ENCODE measurements around the gene SLC15A4. TPM values are rescaled to one million over a fixed set of nuclear protein-coding genes. Genes with fewer than 3 reads are reported as not detected.
"Not testable (repeated sequence)": the region's sequence is repeated elsewhere in the genome, so short reads cannot be mapped to it uniquely, and the experiment has no call there.

Gene SLC15A4
- polyA plus RNA-seq (ENCODE audit: insufficient read length) = 37.3 TPM
- long read RNA-seq, donor 1, transcript SLC15A4-201 (8 exons, 2,779 nt) = major isoform, 8 of 10 reads
- long read RNA-seq, donor 1, partial matches to known transcripts = 0 of 10 reads
- long read RNA-seq, donor 1, other reads (novel, unspliced or antisense) = 0 of 10 reads
- long read RNA-seq, donor 2, partial matches to known transcripts = 0 of 7 reads
- long read RNA-seq, donor 2, other reads (novel, unspliced or antisense) = 0 of 7 reads
- long read RNA-seq, donor 3, partial matches to known transcripts = 0 of 4 reads
- long read RNA-seq, donor 3, other reads (novel, unspliced or antisense) = 0 of 4 reads
- long read RNA-seq, donor 4 = 0 reads
- long read RNA-seq, donor 5, transcript SLC15A4-201 (8 exons, 2,779 nt) = major isoform, 8 of 12 reads
- long read RNA-seq, donor 5, partial matches to known transcripts = 0 of 12 reads
- long read RNA-seq, donor 5, other reads (novel, unspliced or antisense) = 0 of 12 reads
- long read RNA-seq, donor 6, transcript SLC15A4-201 (8 exons, 2,779 nt) = major isoform, 6 of 8 reads
- long read RNA-seq, donor 6, partial matches to known transcripts = 0 of 8 reads
- long read RNA-seq, donor 6, other reads (novel, unspliced or antisense) = 0 of 8 reads
- long read RNA-seq, donor 7, transcript SLC15A4-201 (8 exons, 2,779 nt) = major isoform, 7 of 15 reads
- long read RNA-seq, donor 7, partial matches to known transcripts = 0 of 15 reads
- long read RNA-seq, donor 7, other reads (novel, unspliced or antisense) = 0 of 15 reads
- long read RNA-seq, donor 8, transcript SLC15A4-201 (8 exons, 2,779 nt) = major isoform, 7 of 10 reads
- long read RNA-seq, donor 8, partial matches to known transcripts = 0 of 10 reads
- long read RNA-seq, donor 8, other reads (novel, unspliced or antisense) = 0 of 10 reads

GRCh38 chr12:128823916-128824839, at the start of gene SLC15A4:
Gene SLC15A4, minus strand, starts transcription at chr12:128823958. Its CDS starts 15 bp downstream, at chr12:128823943.
- DNase-seq = peak; percentile 93

- no peak for DNase-seq
These were observed 48.5 kb upstream of the SLC15A4 start for GRCh38 chr12:128872303-128872702.

- DNase-seq = no peak
These were observed 47.7 kb upstream of the SLC15A4 start for GRCh38 chr12:128871516-128871892.

- no peak for DNase-seq
These were observed 43.7 kb upstream of the SLC15A4 start for GRCh38 chr12:128867466-128867865.

GRCh38 chr12:128864516-128865186, 40.9 kb upstream of the SLC15A4 start:
- no peak for DNase-seq

GRCh38 chr12:128863957-128864356, 40.2 kb upstream of the SLC15A4 start:
- no peak for DNase-seq

GRCh38 chr12:128861226-128862016, 37.7 kb upstream of the SLC15A4 start:
- DNase-seq = no peak

GRCh38 chr12:128859311-128859710, 35.6 kb upstream of the SLC15A4 start:
- no peak for DNase-seq

- DNase-seq = no peak
These were observed 33.5 kb upstream of the SLC15A4 start for GRCh38 chr12:128857133-128857763.

- no peak for DNase-seq
These were observed 33.0 kb upstream of the SLC15A4 start for GRCh38 chr12:128856791-128857078.

GRCh38 chr12:128856035-128856790, 32.5 kb upstream of the SLC15A4 start:
- no peak for DNase-seq

- peak; percentile 14 for DNase-seq
These were observed 29.9 kb upstream of the SLC15A4 start for GRCh38 chr12:128853600-128854197.

- DNase-seq = no peak
These were observed 29.3 kb upstream of the SLC15A4 start, which contains the start of gene GLT1D1 for GRCh38 chr12:128852885-128853599. Gene GLT1D1, plus strand, starts transcription at chr12:128853478. Its CDS starts 104 bp downstream, at chr12:128853582.

GRCh38 chr12:128852026-128852698, 28.4 kb upstream of the SLC15A4 start:
- DNase-seq = no peak

GRCh38 chr12:128851429-128851828, 27.7 kb upstream of the SLC15A4 start:
- not testable (repeated sequence) for DNase-seq

GRCh38 chr12:128850400-128850799, 26.6 kb upstream of the SLC15A4 start:
- DNase-seq = no peak

- DNase-seq = not testable (repeated sequence)
These were observed 26.0 kb upstream of the SLC15A4 start for GRCh38 chr12:128849806-128850205.

All from left kidney (tissue), 8 donors.